ENCODE data around the gene PCMTD2. TPM values are rescaled to one million over a fixed set of nuclear protein-coding genes. Genes with fewer than 3 reads are reported as not detected.

Gene PCMTD2
- total RNA-seq, 1 donor from 2014 or later: 53.4 TPM

GRCh38 chr20:64257107-64257757, 1.7 kb downstream of the PCMTD2 start:
- POLR2A ChIA-PET: interaction anchor here (0.6 kb wide), 1 partner anchor 132 kb away, joined by 4 read pairs; no protein-coding TSS in a partner anchor
- H3K4me1 Mint-ChIP-seq: peaks cover 60% of the 10 kb centered on the region
- intact Hi-C loops (cut with micrococcal nuclease): no loop called here

GRCh38 chr20:64258071-64258823, 2.7 kb downstream of the PCMTD2 start:
- H3K27me3 Mint-ChIP-seq: no peaks in the 10 kb centered on the region
- POLR2A ChIA-PET: interaction anchor here (0.6 kb wide), 1 partner anchor 215 kb away, joined by 11 read pairs; no protein-coding TSS in a partner anchor
- CTCF ChIA-PET: no interaction called here
- H3K9me3 Mint-ChIP-seq: no peaks in the 10 kb centered on the region
- peaks cover 57% of the 10 kb centered on the region for H3K4me1 Mint-ChIP-seq
- DNase-seq (no peak), ATAC-seq (ENCODE audit: low read depth) (no peak)
- H3K36me3 Mint-ChIP-seq (ENCODE audit: low read depth): peaks cover 28% of the 10 kb centered on the region
- H3K27ac Mint-ChIP-seq: no peak overlapping the region
- TF ChIP-seq CTCF (IDR thresholded peaks at IDR 0.05): no peak
- intact Hi-C loops (cut with micrococcal nuclease): no loop called here
- H3K4me3 Mint-ChIP-seq: no peak overlapping the region

More at GRCh38 chr20:64257107-64257757, 1.7 kb downstream of the PCMTD2 start:
- H3K27me3 Mint-ChIP-seq: no peaks in the 10 kb centered on the region
- H3K27ac Mint-ChIP-seq: peak overlapping the region; percentile 26
- H3K9me3 Mint-ChIP-seq: no peaks in the 10 kb centered on the region
- no peak for ATAC-seq (ENCODE audit: low read depth)
- no peak for DNase-seq
- peaks cover 18% of the 10 kb centered on the region for H3K36me3 Mint-ChIP-seq (ENCODE audit: low read depth)
- CTCF ChIA-PET: no interaction called here
- no peak for TF ChIP-seq CTCF (IDR thresholded peaks at IDR 0.05)
- peak overlapping the region; percentile 94 for H3K4me3 Mint-ChIP-seq

GRCh38 chr20:64260239-64260638, 4.7 kb downstream of the PCMTD2 start:
- TF ChIP-seq CTCF (IDR thresholded peaks at IDR 0.05): no peak
- DNase-seq (no peak), ATAC-seq (ENCODE audit: low read depth) (no peak)
- Mint-ChIP-seq H3K27ac (no peak overlapping the region), H3K9me3 (no peaks in the 10 kb centered on the region), H3K27me3 (no peaks in the 10 kb centered on the region), H3K36me3 (ENCODE audit: low read depth) (peaks cover 46% of the 10 kb centered on the region), H3K4me1 (peaks cover 56% of the 10 kb centered on the region), H3K4me3 (no peak overlapping the region)
- intact Hi-C loops (cut with micrococcal nuclease): no loop called here
- ChIA-PET POLR2A (no interaction called here), CTCF (no interaction called here)

GRCh38 chr20:64261138-64261537, 5.6 kb downstream of the PCMTD2 start:
- ChIA-PET POLR2A (no interaction called here), CTCF (no interaction called here)
- intact Hi-C loops (cut with micrococcal nuclease): no loop called here
- Mint-ChIP-seq H3K27me3 (no peaks in the 10 kb centered on the region), H3K4me3 (no peak overlapping the region), H3K36me3 (ENCODE audit: low read depth) (peaks cover 53% of the 10 kb centered on the region), H3K4me1 (peaks cover 53% of the 10 kb centered on the region), H3K9me3 (no peaks in the 10 kb centered on the region), H3K27ac (no peak overlapping the region)
- TF ChIP-seq CTCF (IDR thresholded peaks at IDR 0.05): no peak
- DNase-seq (no peak), ATAC-seq (ENCODE audit: low read depth) (no peak)

GRCh38 chr20:64264091-64264490, 8.5 kb downstream of the PCMTD2 start:
- Mint-ChIP-seq H3K36me3 (ENCODE audit: low read depth) (peaks cover 74% of the 10 kb centered on the region), H3K9me3 (no peaks in the 10 kb centered on the region), H3K4me1 (peaks cover 24% of the 10 kb centered on the region), H3K27ac (no peak overlapping the region), H3K27me3 (no peaks in the 10 kb centered on the region), H3K4me3 (no peak overlapping the region)
- DNase-seq (no peak), ATAC-seq (ENCODE audit: low read depth) (no peak)
- ChIA-PET CTCF (no interaction called here), POLR2A (no interaction called here)
- intact Hi-C loops (cut with micrococcal nuclease): no loop called here
- TF ChIP-seq CTCF (IDR thresholded peaks at IDR 0.05): no peak
